SK-N-SH treated with all-trans-retinoic acid at 6 μM for 48 hours (cell line): ENCODE data around the gene FAHD2A.

ENCODE experiments used
- ATAC-seq: fragments of 200-7000 bp; cut with Tn5 transposase; 3 replicates; pipeline ENCODE4 v1.9.1; 2020; ENCODE audit warnings: mild to moderate bottlenecking, moderate library complexity
- ARNTL ChIP-seq: fragments of 450-650 bp; formaldehyde crosslinking; IDR thresholded peaks from 2 replicates; pipeline ENCODE4 v1.5.0; 2020; ENCODE audit warnings: low read depth, mild to moderate bottlenecking, moderate library complexity, borderline replicate concordance
- BACH2 ChIP-seq: fragments of 250-450 bp; sonication (Bioruptor Pico); IDR thresholded peaks from 2 replicates; pipeline ENCODE4 v1.9.0; 2021; ENCODE audit warnings: mild to moderate bottlenecking, borderline replicate concordance
- CSDC2 ChIP-seq: fragments of 250-450 bp; sonication (Bioruptor Pico); IDR thresholded peaks from 2 replicates; pipeline ENCODE4 v1.5.0; 2020; ENCODE audit warnings: mild to moderate bottlenecking, moderate library complexity
- ESRRG ChIP-seq: fragments of 250-450 bp; sonication (Bioruptor Pico); IDR thresholded peaks from 2 replicates; pipeline ENCODE4 v1.6.1; 2021; ENCODE audit warnings: mild to moderate bottlenecking
- GLIS3 ChIP-seq: fragments of 250-450 bp; sonication (Bioruptor Pico); IDR thresholded peaks from 2 replicates; pipeline ENCODE4 v1.5.0; 2020; ENCODE audit warnings: mild to moderate bottlenecking, moderate library complexity
- ISL1 ChIP-seq: fragments of 250-450 bp; sonication (Bioruptor Pico); IDR thresholded peaks from 2 replicates; pipeline ENCODE4 v2.1.2; 2022; ENCODE audit warnings: mild to moderate bottlenecking, moderate library complexity
- OSR1 ChIP-seq: fragments of 250-450 bp; sonication (Bioruptor Pico); IDR thresholded peaks from 2 replicates; pipeline ENCODE4 v1.8.0; 2022; ENCODE audit warnings: moderate library complexity, mild to moderate bottlenecking, inconsistent platforms
- PPARA ChIP-seq: fragments of 250-450 bp; sonication (Bioruptor Pico); IDR thresholded peaks from 2 replicates; pipeline ENCODE4 v1.5.0; 2020; ENCODE audit warnings: mild to moderate bottlenecking, borderline replicate concordance
- SNAI2 ChIP-seq: fragments of 250-450 bp; sonication (Bioruptor Pico); IDR thresholded peaks from 2 replicates; pipeline ENCODE4 v1.5.0; 2020; ENCODE audit warnings: mild to moderate bottlenecking, moderate library complexity
- TCF4 ChIP-seq: fragments of 250-450 bp; sonication (Bioruptor Pico); IDR thresholded peaks from 2 replicates; pipeline ENCODE4 v1.8.0; 2021; ENCODE audit warnings: mild to moderate bottlenecking, moderate library complexity, borderline replicate concordance
- ZC3H10 ChIP-seq: fragments of 250-450 bp; sonication (Bioruptor Pico); IDR thresholded peaks from 2 replicates; pipeline ENCODE4 v1.5.1; 2021; ENCODE audit warnings: mild to moderate bottlenecking, moderate library complexity
- ZFP3 ChIP-seq: fragments of 250-450 bp; sonication (Bioruptor Pico); IDR thresholded peaks from 2 replicates; pipeline ENCODE4 v1.5.0; 2020; ENCODE audit warnings: mild to moderate bottlenecking, moderate library complexity
- ZNF565 ChIP-seq: fragments of 450-650 bp; formaldehyde crosslinking; conservative IDR thresholded peaks from 2 replicates; pipeline ENCODE4 v1.5.0; 2020; ENCODE audit warnings: low read depth, mild to moderate bottlenecking, moderate library complexity
- TF ChIP-seq, protein P1 (sequence below): fragments of 250-450 bp; sonication (Bioruptor Pico); IDR thresholded peaks from 2 replicates; pipeline ENCODE4 v1.5.0; 2020; ENCODE audit warnings: mild to moderate bottlenecking, moderate library complexity
- TF ChIP-seq, protein P2 (sequence below): fragments of 250-450 bp; sonication (Bioruptor Pico); IDR thresholded peaks from 2 replicates; pipeline ENCODE4 v1.5.1; 2020; ENCODE audit warnings: low read depth, mild to moderate bottlenecking, moderate library complexity
- TF ChIP-seq, protein P3 (sequence below): fragments of 250-450 bp; sonication (Bioruptor Pico); IDR thresholded peaks from 2 replicates; pipeline ENCODE4 v1.5.1; 2021; ENCODE audit warnings: mild to moderate bottlenecking, moderate library complexity
- TF ChIP-seq, protein P4 (sequence below): fragments of 250-450 bp; sonication (Bioruptor Pico); IDR thresholded peaks from 2 replicates; pipeline ENCODE4 v1.8.0; 2020; ENCODE audit warnings: mild to moderate bottlenecking, moderate library complexity, borderline replicate concordance

The FAHD2A gene

DNA sequence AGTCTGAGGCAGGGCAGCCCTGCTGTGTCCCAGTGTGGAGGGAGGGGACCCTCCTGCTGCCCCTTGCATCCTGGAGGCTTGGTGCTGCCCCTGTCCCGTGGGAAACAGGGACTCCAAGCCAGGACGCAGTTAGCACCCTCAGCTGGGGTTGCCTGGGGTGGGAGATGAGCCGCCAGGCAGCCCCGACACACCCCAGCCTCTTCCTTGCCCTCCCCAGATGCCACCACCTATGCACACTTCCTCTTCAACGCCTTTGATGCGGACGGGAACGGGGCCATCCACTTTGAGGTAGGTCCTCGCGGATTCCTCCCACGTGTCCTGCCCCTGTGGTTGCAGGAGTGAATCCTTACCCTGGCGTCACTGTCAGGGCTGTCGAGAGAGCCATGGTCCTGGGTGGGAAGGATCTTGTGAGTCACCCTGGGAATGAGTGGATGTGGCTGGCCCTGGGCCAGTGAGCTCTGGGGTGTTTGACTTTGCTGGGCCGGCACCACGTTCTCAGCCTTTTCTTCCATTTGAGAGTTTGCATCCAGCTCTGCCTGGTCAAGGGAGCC is 27.5 kb upstream of the FAHD2A start:
- TF ChIP-seq CSDC2 (CRISPR knock-in tag) = no peak
- TF ChIP-seq ZC3H10 (CRISPR knock-in tag) = no peak
- TF ChIP-seq, protein P1, sequence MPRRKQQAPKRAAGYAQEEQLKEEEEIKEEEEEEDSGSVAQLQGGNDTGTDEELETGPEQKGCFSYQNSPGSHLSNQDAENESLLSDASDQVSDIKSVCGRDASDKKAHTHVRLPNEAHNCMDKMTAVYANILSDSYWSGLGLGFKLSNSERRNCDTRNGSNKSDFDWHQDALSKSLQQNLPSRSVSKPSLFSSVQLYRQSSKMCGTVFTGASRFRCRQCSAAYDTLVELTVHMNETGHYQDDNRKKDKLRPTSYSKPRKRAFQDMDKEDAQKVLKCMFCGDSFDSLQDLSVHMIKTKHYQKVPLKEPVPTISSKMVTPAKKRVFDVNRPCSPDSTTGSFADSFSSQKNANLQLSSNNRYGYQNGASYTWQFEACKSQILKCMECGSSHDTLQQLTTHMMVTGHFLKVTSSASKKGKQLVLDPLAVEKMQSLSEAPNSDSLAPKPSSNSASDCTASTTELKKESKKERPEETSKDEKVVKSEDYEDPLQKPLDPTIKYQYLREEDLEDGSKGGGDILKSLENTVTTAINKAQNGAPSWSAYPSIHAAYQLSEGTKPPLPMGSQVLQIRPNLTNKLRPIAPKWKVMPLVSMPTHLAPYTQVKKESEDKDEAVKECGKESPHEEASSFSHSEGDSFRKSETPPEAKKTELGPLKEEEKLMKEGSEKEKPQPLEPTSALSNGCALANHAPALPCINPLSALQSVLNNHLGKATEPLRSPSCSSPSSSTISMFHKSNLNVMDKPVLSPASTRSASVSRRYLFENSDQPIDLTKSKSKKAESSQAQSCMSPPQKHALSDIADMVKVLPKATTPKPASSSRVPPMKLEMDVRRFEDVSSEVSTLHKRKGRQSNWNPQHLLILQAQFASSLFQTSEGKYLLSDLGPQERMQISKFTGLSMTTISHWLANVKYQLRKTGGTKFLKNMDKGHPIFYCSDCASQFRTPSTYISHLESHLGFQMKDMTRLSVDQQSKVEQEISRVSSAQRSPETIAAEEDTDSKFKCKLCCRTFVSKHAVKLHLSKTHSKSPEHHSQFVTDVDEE (CRISPR knock-in tag) = no peak
- TF ChIP-seq TCF4 (CRISPR knock-in tag) = no peak
- no peak for TF ChIP-seq ZFP3 (CRISPR knock-in tag)
- TF ChIP-seq GLIS3 (CRISPR knock-in tag) = no peak
- TF ChIP-seq, protein P2, sequence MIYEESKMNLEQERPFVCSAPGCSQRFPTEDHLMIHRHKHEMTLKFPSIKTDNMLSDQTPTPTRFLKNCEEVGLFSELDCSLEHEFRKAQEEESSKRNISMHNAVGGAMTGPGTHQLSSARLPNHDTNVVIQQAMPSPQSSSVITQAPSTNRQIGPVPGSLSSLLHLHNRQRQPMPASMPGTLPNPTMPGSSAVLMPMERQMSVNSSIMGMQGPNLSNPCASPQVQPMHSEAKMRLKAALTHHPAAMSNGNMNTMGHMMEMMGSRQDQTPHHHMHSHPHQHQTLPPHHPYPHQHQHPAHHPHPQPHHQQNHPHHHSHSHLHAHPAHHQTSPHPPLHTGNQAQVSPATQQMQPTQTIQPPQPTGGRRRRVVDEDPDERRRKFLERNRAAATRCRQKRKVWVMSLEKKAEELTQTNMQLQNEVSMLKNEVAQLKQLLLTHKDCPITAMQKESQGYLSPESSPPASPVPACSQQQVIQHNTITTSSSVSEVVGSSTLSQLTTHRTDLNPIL (CRISPR knock-in tag) = no peak
- TF ChIP-seq, protein P3, sequence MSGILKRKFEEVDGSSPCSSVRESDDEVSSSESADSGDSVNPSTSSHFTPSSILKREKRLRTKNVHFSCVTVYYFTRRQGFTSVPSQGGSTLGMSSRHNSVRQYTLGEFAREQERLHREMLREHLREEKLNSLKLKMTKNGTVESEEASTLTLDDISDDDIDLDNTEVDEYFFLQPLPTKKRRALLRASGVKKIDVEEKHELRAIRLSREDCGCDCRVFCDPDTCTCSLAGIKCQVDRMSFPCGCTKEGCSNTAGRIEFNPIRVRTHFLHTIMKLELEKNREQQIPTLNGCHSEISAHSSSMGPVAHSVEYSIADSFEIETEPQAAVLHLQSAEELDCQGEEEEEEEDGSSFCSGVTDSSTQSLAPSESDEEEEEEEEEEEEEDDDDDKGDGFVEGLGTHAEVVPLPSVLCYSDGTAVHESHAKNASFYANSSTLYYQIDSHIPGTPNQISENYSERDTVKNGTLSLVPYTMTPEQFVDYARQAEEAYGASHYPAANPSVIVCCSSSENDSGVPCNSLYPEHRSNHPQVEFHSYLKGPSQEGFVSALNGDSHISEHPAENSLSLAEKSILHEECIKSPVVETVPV (CRISPR knock-in tag) = no peak
- TF ChIP-seq ISL1 (CRISPR knock-in tag) = no peak
- no peak for TF ChIP-seq PPARA
- no peak for ATAC-seq

DNA sequence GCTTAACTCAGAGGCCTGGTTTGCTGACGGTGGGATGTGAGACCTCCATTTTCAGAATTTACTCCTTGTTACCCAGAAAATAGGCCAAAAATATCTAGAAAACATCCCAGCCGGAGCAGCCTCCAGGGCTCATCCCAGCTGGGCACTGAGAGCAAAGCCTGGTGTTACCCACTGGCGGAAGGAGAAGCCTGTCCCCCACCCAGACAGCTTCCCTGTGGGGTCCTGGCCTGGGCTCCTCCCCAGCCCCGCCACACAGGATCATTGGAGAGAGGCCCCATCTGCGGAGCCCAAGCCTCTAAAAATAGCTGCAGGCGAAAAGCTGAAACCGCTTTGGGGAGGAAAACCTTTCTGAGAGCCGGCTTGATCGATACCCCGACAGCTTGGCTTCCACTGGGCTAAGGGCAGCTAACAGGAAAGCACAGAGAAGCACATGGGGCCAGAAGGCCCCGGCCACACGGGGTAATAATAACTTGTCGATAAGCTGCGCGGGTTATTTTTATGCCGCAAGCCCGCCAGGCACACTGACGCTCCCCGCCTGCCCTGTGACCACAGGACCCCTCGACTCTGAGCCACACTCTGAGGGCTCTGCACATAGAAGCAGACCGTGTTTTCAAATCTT is 26.9 kb upstream of the FAHD2A start:
- no peak for ATAC-seq
- TF ChIP-seq, protein P2 (CRISPR knock-in tag) = no peak
- TF ChIP-seq CSDC2 (CRISPR knock-in tag) (no peak), PPARA (no peak), GLIS3 (CRISPR knock-in tag) (no peak), TCF4 (CRISPR knock-in tag) (no peak), SNAI2 (no peak), ZNF565 (CRISPR knock-in tag) (no peak), OSR1 (no peak)

DNA sequence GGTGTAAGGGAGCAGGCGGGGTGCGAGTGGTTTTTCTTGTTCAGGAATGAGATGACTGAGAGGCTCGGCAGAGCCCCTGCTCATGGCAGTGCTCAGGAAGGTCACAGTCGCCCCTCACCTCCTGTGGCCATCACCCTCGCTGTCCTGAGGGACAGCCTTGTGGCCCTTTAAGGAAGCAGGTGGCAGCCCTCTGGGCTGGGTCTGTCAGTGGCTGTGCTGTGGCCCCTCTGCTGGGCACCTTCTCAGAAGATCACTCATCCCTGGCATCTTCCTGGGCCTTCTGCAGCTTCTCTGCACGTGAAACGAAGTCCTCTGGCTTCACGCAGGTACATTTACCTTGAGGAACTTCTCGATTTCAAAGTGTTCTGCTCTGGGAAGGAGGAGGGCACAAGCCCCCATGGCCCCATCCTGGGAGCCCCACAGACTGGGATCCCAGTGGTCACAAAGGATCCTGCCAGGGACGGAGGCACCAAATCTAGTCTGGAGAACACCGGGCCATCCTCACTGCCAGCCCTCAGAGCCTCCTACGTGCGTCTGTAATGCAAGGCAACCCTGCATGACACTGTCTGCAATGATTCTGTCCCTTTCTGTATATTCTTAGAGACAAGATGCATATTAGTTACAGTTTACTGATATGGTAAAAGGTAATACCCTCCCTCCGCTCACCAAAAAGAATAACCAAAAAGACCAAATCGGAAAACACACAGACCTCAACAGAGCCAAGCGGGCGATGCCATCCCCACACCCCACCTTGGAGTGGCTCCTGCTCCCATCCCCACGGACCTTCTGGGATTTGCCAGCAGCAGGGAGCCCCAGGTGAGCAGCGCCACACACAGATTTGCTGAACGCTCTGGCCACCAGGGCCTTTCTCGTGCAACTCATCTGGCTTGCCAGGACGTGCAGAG is 25.9 kb upstream of the FAHD2A start:
- ATAC-seq = no peak
- TF ChIP-seq ISL1 (CRISPR knock-in tag) (no peak), ARNTL (no peak), PPARA (no peak), ESRRG (CRISPR knock-in tag) (no peak), BACH2 (CRISPR knock-in tag) (no peak)
- TF ChIP-seq, protein P4, sequence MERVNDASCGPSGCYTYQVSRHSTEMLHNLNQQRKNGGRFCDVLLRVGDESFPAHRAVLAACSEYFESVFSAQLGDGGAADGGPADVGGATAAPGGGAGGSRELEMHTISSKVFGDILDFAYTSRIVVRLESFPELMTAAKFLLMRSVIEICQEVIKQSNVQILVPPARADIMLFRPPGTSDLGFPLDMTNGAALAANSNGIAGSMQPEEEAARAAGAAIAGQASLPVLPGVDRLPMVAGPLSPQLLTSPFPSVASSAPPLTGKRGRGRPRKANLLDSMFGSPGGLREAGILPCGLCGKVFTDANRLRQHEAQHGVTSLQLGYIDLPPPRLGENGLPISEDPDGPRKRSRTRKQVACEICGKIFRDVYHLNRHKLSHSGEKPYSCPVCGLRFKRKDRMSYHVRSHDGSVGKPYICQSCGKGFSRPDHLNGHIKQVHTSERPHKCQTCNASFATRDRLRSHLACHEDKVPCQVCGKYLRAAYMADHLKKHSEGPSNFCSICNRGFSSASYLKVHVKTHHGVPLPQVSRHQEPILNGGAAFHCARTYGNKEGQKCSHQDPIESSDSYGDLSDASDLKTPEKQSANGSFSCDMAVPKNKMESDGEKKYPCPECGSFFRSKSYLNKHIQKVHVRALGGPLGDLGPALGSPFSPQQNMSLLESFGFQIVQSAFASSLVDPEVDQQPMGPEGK (CRISPR knock-in tag) = no peak
